GM10847 (cell line): ENCODE results near the gene CRYBB3.

Experiments
- POLR2A ChIP-seq: IDR thresholded peaks from 2 replicates; pipeline ENCODE4 v1.6.1; 2011; ENCODE audit not compliant: insufficient read length; ENCODE audit errors: extremely low read depth

CRYBB3 gene

GRCh38 chr22:25169278-25170031 lies 30.2 kb upstream of the CRYBB3 start:
- no peak for TF ChIP-seq POLR2A

GRCh38 chr22:25170426-25170980 lies 29.2 kb upstream of the CRYBB3 start:
- no peak for TF ChIP-seq POLR2A

GRCh38 chr22:25172153-25172552 lies 27.5 kb upstream of the CRYBB3 start:
- TF ChIP-seq POLR2A, result no peak

GRCh38 chr22:25174156-25174887 lies 25.3 kb upstream of the CRYBB3 start:
- no peak for TF ChIP-seq POLR2A

GRCh38 chr22:25174888-25175411 lies 24.7 kb upstream of the CRYBB3 start:
- no peak for TF ChIP-seq POLR2A

- TF ChIP-seq POLR2A, result no peak
These were observed 23.5 kb upstream of the CRYBB3 start for GRCh38 chr22:25176175-25176574.

GRCh38 chr22:25176799-25177198 lies 22.9 kb upstream of the CRYBB3 start:
- no peak for TF ChIP-seq POLR2A

GRCh38 chr22:25177226-25177625 lies 22.4 kb upstream of the CRYBB3 start:
- TF ChIP-seq POLR2A, result no peak

GRCh38 chr22:25177895-25178294 lies 21.8 kb upstream of the CRYBB3 start:
- no peak for TF ChIP-seq POLR2A

GRCh38 chr22:25182131-25183110 lies 17.2 kb upstream of the CRYBB3 start:
- no peak for TF ChIP-seq POLR2A

GRCh38 chr22:25183949-25184619 lies 15.6 kb upstream of the CRYBB3 start:
- TF ChIP-seq POLR2A, result no peak

- TF ChIP-seq POLR2A, result no peak
These were observed 13.5 kb upstream of the CRYBB3 start for GRCh38 chr22:25186140-25186539.

- no peak for TF ChIP-seq POLR2A
These were observed 12.2 kb upstream of the CRYBB3 start for GRCh38 chr22:25187469-25187868.

GRCh38 chr22:25192406-25192805 lies 7.3 kb upstream of the CRYBB3 start:
- no peak for TF ChIP-seq POLR2A
